HUES6 (cell line): ENCODE data around the gene SLC4A7.

Source experiments
- H3K27ac ChIP-seq: 2 replicates; pipeline ENCODE4 v1.7.0; 2013; ENCODE audit warnings: low read depth, mild to moderate bottlenecking, low read length, inconsistent platforms
- H3K27me3 ChIP-seq: 2 replicates; pipeline ENCODE4 v1.6.1; 2013; ENCODE audit warnings: low read length; ENCODE audit not compliant: control insufficient read depth, insufficient read depth
- H3K36me3 ChIP-seq: 2 replicates; pipeline ENCODE4 v1.6.1; 2013; ENCODE audit warnings: low read length; ENCODE audit not compliant: control insufficient read depth, insufficient read depth
- H3K4me1 ChIP-seq: 2 replicates; pipeline ENCODE4 v1.6.1; 2013; ENCODE audit warnings: low read length; ENCODE audit not compliant: control insufficient read depth, insufficient read depth
- H3K4me3 ChIP-seq: 2 replicates; pipeline ENCODE4 v1.5.1; 2013; ENCODE audit warnings: low read depth, low read length
- H3K9ac ChIP-seq: one replicate; pipeline ENCODE4 v1.6.1; 2013; ENCODE audit warnings: mild to moderate bottlenecking, low read length
- H3K9me3 ChIP-seq: 2 replicates; pipeline ENCODE4 v1.6.1; 2013; ENCODE audit warnings: low read depth, low read length; ENCODE audit not compliant: control insufficient read depth, insufficient read depth

The SLC4A7 gene

DNA sequence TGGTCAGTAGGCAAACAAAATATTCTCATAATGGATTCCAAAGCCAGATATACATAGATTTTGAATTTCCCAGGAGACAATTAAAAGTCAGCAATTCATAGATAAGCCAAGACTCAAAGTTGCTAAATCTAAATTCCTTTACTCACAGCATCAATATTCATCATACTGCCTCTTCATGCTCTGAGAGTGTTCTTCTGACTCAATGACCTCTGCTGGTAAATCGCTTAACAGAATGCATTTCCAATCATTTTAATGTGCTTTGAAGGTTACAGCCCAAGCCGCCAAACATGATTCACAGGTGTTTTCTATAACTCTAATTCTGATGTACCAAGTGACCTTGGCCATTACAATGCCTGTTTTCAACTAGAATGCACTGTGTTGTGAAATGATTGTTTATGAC lies 24.2 kb upstream of the SLC4A7 start:
- H3K27me3 ChIP-seq, result no peaks in the 10 kb centered on the region

DNA sequence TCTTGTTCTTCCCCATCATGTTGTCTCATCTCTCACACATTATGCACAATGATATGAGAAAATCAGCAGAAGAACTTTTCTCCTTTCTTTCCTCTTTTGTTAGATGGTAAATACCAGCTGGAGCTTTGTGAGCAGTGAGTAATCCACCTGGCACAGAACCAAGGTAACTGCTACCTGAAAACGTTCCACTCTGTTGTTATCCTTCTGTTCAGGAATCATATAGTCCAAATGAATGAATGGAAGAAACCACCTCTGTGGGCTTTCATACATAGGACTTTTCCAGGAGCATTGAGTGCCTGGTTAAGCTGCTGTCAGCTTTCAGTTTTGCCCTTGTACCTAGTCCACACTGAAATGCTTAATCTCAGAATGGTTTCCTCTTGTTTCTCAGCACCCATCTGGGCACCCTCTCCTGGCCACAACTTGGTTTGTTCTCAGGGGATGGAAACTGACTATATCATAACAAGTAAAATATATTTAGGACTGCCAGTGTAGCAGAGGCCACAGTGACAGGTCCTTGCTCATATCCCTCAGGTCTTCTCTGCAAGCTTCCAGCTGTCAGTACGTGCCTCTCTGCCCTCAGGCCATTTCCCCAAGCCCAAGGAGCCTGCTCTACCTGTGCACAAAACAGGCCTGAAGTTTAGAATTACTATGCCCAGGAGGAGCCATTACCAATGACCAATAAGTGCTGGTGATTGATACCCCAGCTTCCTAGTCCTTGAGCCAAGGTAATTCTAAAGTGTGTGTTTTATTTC lies 23.5 kb upstream of the SLC4A7 start:
- no peaks in the 10 kb centered on the region for H3K36me3 ChIP-seq
- H3K4me3 ChIP-seq, result no peak overlapping the region
- H3K4me1 ChIP-seq, result peaks cover 15% of the 10 kb centered on the region; the same call in 1 of the 2 replicates
- H3K9me3 ChIP-seq, result no peaks in the 10 kb centered on the region
- H3K9ac ChIP-seq, result no peak overlapping the region
- H3K27me3 ChIP-seq, result no peaks in the 10 kb centered on the region
- H3K27ac ChIP-seq, result no peak overlapping the region

More for the DNA sequence above, 24.2 kb upstream of the SLC4A7 start:
- H3K4me1 ChIP-seq, result peaks cover 15% of the 10 kb centered on the region; the same call in 1 of the 2 replicates
- H3K9ac ChIP-seq, result no peak overlapping the region
- no peaks in the 10 kb centered on the region for H3K36me3 ChIP-seq
- no peaks in the 10 kb centered on the region for H3K9me3 ChIP-seq
- no peak overlapping the region for H3K4me3 ChIP-seq
- H3K27ac ChIP-seq, result no peak overlapping the region

DNA sequence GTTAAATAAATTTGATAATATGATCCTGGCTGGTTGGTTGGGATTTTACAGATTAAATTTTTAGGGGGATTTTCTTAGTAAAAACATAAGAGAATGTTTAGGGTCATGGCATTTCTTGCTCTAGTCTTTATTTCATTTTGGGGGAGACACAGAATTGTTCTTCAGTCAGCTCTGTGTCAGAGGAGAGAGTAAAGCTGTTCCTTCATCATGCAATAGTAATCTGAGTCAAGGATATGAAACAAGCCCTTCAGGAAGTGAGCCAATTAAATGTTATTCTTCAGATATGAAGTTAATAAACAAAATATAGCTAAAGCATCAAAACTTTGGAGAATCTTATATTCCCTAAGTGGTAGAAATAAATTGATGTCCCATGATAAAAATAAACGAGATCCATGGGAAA lies 22.9 kb upstream of the SLC4A7 start:
- Histone ChIP-seq H3K4me1 (peaks cover 13% of the 10 kb centered on the region; the same call in 1 of the 2 replicates), H3K27me3 (no peaks in the 10 kb centered on the region), H3K27ac (no peak overlapping the region), H3K4me3 (no peak overlapping the region), H3K36me3 (no peaks in the 10 kb centered on the region), H3K9ac (no peak overlapping the region), H3K9me3 (no peaks in the 10 kb centered on the region)

DNA sequence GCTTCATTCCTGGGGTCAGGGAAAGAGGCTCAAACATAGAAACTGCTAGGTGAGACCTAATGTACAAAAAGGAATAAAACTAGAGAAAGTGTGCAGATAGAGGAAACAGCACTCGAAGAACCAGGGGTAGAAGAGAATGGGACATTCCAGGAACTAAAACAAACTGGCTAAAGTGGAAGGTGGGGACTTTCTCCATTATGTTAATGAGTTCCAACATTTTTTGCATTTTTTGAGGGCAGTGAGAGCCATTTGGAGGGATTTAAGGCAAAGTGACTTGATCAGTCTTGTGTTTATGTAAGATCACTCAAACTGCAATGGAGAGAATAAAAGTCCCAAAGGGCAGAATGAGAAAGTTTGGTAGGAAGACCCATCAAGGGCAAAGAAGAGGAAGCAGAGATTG lies 20.6 kb upstream of the SLC4A7 start:
- no peaks in the 10 kb centered on the region for H3K36me3 ChIP-seq
- H3K27ac ChIP-seq, result no peak overlapping the region
- no peak overlapping the region for H3K9ac ChIP-seq
- H3K27me3 ChIP-seq, result no peaks in the 10 kb centered on the region
- H3K4me3 ChIP-seq, result no peak overlapping the region
- 0 out of 2 replicates have a peak, but pooled peaks cover 8% of the 10 kb centered on the region for H3K4me1 ChIP-seq
- no peaks in the 10 kb centered on the region for H3K9me3 ChIP-seq

DNA sequence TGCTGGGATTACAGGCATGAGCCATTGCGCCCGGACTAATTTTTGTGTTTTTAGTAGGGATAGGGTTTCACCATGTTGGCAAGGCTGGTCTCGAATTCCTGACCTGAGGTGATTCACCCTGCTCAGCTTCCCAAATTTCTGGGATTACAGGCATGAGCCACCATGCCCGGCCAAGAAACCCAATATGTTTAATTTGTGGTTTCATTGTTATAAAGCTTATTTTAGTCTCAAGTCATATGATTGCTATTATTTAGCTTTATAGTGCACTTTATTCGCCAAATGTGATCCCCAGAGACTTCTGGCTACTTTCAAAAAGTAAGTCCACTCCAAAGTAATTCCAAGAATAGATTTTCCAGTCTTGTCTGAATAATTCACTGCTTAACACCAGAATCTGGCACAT lies 19.3 kb upstream of the SLC4A7 start:
- no peak overlapping the region for H3K9ac ChIP-seq
- no peak overlapping the region for H3K4me3 ChIP-seq
- no peak overlapping the region for H3K27ac ChIP-seq
- no peaks in the 10 kb centered on the region for H3K27me3 ChIP-seq
- H3K4me1 ChIP-seq, result 0 out of 2 replicates have a peak, but pooled peaks cover 8% of the 10 kb centered on the region
- H3K36me3 ChIP-seq, result no peaks in the 10 kb centered on the region
- H3K9me3 ChIP-seq, result no peaks in the 10 kb centered on the region

DNA sequence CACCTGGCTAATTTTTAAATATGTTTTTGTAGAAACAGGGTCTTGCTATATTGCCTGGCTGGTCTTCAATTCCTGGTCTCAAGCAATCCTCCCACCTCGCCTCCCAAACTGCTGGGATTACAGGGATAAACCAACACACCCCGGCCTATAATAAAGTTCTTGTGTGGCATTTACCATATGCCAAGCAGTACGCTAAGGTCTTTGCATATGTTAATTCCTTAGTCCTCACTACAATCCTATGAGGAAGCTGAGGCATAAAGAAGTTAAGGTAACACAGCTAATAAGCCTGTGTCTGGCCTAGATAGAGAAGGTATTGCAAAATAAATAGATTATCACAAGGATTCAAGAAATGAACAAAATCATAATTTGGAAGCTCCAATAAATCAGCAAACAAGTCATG lies 17.6 kb upstream of the SLC4A7 start:
- H3K4me1 ChIP-seq, result 0 out of 2 replicates have a peak, but pooled peaks cover 8% of the 10 kb centered on the region
- H3K36me3 ChIP-seq, result no peaks in the 10 kb centered on the region
- H3K4me3 ChIP-seq, result no peak overlapping the region
- H3K27ac ChIP-seq, result no peak overlapping the region
- no peak overlapping the region for H3K9ac ChIP-seq
- no peaks in the 10 kb centered on the region for H3K9me3 ChIP-seq
- H3K27me3 ChIP-seq, result no peaks in the 10 kb centered on the region

DNA sequence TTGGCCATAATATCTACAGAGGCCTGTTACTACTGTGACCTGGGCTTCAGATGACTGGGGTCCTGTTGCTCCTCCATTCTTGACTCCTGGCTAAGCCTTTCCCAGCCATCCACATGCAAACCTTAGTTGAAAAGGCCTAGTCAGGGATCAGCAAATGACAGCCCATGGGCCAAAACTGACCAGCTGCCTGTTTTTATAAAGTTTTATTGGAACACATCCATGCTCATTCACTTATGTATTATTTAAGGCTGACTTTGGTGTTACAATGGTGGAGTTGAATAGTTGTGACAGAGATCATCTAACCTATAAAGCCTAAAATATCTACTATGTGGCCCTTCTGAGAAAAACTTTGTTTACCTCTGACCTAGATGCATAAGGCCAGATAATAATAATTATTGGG lies 16.8 kb upstream of the SLC4A7 start:
- no peaks in the 10 kb centered on the region for H3K9me3 ChIP-seq
- H3K4me1 ChIP-seq, result 0 out of 2 replicates have a peak, but pooled peaks cover 8% of the 10 kb centered on the region
- H3K9ac ChIP-seq, result no peak overlapping the region
- H3K36me3 ChIP-seq, result no peaks in the 10 kb centered on the region
- H3K27ac ChIP-seq, result no peak overlapping the region
- no peaks in the 10 kb centered on the region for H3K27me3 ChIP-seq
- no peak overlapping the region for H3K4me3 ChIP-seq

DNA sequence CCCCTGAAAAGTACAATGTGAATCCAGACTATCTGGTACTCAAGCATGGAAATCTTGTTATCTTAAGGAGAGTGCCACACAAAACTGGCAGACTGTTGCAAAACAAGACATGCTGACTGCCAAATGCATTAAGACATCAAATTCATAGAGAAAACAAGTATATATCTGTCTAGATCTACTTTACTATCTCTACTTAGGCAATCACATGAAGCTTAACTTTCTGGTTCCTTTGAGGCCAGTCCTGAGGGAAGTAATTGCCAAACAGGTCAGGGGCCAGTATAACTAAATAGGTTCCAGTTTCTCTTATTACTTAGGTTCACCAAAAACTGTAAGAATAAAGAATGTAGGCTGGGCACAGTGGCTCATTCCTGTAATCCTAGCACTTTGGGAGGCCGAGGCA lies 15.9 kb upstream of the SLC4A7 start:
- Histone ChIP-seq H3K36me3 (no peaks in the 10 kb centered on the region), H3K4me1 (0 out of 2 replicates have a peak, but pooled peaks cover 8% of the 10 kb centered on the region), H3K4me3 (no peak overlapping the region), H3K9me3 (no peaks in the 10 kb centered on the region), H3K27ac (no peak overlapping the region), H3K9ac (no peak overlapping the region), H3K27me3 (no peaks in the 10 kb centered on the region)

DNA sequence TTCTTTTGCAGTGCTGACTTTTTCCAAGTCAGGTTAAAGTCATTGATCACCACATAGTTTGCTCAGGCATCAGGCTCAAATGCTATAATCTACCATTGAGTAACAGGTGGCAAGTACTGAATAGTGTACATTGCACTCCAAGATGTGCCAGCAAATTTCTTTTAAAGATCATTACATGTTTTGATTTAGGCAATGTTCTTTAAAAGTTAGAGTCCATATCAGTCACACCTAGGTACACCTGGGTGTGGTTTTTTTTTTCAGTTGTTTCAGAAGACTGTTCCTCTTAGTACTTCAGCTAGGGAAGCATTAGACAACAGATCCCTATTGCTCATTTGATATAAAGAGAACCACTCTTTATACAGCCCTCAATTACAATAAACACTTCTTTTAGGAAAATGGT lies 10.6 kb upstream of the SLC4A7 start:
- no peak overlapping the region for H3K9ac ChIP-seq
- no peaks in the 10 kb centered on the region for H3K36me3 ChIP-seq
- H3K27ac ChIP-seq, result no peak overlapping the region
- no peaks in the 10 kb centered on the region for H3K4me1 ChIP-seq
- no peaks in the 10 kb centered on the region for H3K9me3 ChIP-seq
- no peaks in the 10 kb centered on the region for H3K27me3 ChIP-seq
- H3K4me3 ChIP-seq, result no peak overlapping the region

DNA sequence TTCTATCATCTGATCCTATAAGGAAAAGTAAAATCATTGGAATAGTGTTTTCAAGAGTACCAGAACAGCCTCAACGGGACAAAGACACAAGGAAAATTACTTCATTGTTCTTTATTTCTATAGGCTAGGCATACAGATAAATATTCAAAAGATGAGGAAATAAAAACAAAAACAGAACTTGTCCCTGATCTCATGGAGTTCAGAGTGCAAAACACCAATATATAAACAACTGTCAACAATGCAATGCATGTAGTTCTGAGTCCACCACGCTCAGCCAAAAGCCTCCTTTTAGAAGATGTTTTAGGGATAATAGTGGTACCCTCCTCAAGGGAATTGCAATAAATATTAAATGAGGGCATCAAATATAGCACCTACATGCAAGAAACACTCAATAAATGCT lies 4.6 kb upstream of the SLC4A7 start:
- no peaks in the 10 kb centered on the region for H3K27me3 ChIP-seq

DNA sequence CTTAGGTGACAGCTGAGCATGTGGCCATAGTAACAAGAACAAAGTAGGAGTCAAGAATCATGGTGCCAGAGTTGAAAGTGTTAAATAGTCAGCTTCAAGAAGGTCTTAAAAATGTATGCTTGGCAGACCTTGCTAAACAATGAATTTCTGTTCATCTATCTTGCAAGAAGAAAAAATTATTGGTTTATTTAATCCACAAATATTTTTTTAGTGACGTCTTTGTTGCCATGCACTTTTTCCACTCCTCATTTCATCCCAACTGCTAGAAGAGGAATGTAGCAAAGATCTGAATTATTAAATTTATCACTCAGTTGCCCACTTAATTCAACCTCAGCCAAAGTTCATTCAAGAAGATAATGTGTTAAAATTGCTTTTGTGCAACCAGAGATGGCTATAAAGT lies 3.2 kb upstream of the SLC4A7 start:
- Histone ChIP-seq H3K27me3 (no peaks in the 10 kb centered on the region), H3K36me3 (no peaks in the 10 kb centered on the region), H3K27ac (no peak overlapping the region), H3K9ac (no peak overlapping the region), H3K4me3 (no peak overlapping the region), H3K4me1 (no peaks in the 10 kb centered on the region), H3K9me3 (no peaks in the 10 kb centered on the region)

More for the DNA sequence above, 4.6 kb upstream of the SLC4A7 start:
- no peaks in the 10 kb centered on the region for H3K4me1 ChIP-seq
- no peaks in the 10 kb centered on the region for H3K9me3 ChIP-seq
- no peak overlapping the region for H3K27ac ChIP-seq
- H3K4me3 ChIP-seq, result no peak overlapping the region
- no peaks in the 10 kb centered on the region for H3K36me3 ChIP-seq
- H3K9ac ChIP-seq, result no peak overlapping the region
